DMS53 treated with DMSO at 0.1 percent for 48 hours (cell line): ENCODE data around the gene SEC11A.
A peak's percentile ranks its signal among the peaks of the same experiment; 100 is the strongest.
"Not testable (repeated sequence)": the region's sequence is repeated elsewhere in the genome, so short reads cannot be mapped to it uniquely, and the experiment has no call there.

Experiments used
- DNase-seq: peaks from one replicate; lab custom pipeline; 2025; ENCODE audit not compliant: unreplicated experiment; lab: John Stamatoyannopoulos, UW

Gene SEC11A

DNA sequence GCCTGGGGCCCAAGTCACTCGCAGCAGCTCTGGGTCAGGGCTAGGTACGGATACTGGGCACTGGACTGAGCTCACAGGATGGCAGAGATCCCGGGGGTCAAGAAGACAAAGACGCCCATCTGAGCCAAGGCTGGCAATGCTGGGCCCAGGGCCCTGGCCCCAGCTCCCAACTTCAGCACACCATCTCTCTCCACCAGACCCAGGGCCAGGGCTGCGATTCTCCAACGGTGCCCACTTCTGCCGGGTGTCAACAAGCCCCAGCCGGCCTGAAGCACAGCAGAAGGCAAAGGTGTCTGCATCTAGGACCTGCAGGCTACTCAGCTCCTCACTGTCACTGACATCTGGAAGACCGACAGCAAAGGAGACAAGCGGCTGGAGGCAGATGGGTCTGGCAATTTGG lies 70.4 kb downstream of the SEC11A start:
- no peak for DNase-seq

DNA sequence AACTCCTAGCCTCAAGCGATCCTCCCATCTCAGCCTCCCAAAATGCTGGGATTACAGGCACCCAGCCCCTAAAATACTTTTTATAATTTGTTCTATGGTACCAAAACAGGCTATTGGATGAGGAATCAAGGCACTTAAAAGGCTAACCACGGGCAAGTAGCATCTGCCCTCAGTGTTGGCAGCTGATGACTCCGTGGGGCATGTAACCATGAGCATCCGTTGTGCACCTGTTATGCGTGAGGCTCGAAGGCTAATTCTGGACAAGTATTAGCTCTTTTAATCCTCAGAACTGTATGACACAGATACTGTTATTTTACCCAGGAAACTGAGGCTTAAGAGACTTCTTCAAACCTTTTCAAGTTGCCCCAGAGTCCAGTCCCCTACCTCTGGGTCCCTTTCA lies 72.1 kb downstream of the SEC11A start:
- DNase-seq = no peak

DNA sequence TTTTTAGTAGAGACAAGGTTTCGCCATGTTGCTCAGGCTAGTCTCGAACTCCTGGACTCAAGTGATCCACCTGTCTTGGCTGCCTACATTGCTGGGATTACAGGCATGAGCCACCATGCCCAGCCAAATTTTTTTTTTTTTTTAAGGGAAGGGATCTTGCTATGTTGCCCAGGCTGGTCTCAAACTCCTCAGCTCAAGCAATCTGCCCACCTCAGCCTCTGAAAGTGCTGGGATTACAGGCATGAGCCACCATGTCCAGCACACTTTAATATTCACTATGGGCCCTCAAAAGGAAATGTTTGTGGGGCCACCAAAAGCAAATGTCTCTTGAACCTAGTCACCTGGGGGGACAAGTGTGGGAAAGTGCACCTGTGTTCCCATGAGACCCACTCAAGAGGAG lies 73.3 kb downstream of the SEC11A start:
- not testable (repeated sequence) for DNase-seq

DNA sequence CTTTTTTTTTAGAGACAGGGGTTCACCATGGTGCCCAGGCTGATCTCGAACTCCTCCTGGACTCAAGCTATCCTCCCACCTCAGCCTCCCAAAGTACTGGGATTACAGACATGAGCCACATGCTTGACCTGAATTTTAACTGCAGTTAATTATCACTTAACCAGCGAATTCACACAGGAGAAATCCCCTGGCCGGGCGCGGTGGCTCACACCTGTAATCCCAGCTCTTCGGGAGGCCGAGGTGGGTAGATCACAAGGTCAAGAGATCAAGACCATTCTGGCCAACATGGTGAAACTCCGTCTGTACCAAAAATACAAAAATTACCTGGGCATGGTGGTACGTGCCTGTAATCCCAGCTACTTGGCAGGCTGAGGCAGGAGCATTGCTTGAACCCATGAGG lies 74.1 kb downstream of the SEC11A start:
- not testable (repeated sequence) for DNase-seq

DNA sequence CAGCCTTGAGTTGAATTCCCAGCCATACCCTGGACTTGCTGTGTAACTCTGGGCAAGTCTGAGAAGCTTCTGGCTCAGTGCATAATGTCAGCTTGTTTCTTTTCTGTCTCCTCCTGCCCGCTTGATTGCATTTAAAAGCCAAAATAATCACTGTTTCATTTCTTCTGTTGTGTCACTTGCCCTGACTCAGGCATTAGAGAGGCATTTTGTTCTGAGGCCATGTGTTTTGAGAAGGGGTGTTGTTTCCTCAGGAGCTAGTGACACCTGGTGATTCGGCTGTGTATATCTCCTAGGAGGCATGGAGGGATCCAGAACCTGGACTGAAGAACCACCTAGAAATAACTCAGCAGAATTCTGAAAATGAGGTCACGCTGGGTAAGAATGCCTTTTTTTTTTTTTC lies 77.8 kb downstream of the SEC11A start:
- DNase-seq = peak; percentile 8

DNA sequence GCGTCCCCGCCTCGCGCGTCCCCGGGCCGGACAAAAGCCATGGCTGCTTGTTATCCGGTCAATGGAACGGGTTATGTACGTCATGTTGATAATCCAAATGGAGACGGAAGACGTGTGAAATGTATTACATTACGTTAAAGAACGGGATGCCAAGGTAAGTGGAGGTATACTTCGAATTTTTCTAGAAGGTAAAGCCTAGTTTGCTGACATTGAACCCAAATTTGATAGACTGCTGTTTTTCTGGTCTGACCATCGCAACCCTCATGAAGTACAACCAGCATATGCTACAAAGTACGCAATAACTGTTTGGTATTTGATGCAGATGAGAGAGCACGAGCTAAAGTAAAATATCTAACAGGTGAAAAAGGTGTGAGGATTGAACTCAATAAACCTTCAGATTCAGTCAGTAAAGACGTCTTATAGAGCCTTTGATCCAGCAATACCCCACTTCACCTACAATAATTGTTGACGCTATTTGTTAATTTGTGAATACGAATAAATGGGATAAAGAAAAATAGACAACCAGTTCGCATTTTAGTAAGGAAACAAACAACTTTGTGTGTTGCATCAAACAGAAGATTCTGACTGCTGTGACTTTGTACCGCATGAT lies 81.6 kb downstream of the SEC11A start:
- no peak for DNase-seq

DNA sequence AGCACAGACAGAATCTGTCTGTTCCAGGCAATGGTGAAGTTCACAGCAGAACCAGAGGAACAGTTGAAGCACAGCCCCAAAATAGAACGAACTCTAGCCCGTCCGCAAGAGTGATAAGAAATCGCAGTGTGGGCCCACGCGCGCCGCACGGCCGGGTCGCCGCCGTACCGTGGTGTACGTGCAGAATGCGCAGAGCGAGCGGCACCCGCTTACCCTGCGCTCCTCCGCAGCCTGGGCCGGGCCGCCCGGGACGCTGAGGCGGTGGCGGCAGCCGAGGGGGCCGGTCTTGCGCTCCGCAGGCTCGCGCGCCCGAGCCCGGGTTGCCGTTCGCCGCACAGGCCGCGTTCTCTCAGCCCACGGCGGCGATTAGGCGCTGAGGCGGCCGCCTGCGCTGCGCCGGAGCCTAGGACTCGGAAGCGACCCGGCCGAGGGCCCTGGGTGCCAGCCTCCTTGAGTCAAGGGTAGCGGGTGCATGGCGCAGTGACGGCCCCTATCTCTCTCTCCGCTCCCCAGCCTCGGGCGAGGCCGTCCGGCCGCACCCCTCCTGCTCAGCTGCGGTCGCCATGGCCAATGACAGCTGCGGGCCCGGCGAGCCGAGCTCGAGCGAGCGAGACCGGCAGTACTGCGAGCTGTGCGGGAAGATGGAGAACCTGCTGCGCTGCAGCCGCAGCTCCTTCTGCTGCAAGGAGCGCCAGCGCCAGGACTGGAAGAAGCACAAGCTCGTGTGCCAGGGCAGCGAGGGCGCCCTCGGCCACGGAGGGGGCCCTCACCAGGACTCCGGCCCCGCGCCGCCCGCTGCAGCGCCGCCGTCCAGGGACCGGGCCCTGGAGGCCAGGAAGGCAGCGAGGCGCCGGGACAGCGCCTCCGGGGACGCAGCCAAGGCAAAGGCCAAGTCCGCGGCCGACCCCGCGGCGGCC lies 82.4 kb downstream of the SEC11A start:
- DNase-seq = peak; percentile 12

DNA sequence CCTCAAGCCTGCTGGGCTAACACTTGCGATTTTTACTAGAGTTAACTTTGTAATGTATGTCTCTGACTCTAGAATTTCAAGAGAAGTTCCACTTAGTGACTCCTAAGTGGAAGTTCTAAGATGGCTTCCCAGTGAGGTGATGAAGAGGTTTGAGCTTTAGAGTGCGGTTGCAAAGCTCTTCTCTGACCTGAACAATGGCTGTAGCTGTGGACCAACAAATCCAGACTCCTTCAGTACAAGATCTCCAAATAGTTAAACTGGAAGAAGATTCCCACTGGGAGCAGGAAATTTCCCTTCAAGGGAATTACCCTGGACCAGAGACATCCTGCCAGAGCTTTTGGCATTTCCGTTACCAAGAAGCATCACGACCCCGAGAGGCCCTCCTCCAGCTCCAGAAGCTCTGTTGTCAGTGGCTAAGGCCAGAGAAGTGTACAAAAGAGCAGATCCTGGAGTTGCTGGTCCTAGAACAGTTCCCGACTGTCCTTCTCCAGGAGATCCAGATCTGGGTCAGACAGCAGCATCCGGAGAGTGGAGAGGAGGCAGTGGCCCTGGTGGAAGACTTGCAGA lies 84.2 kb downstream of the SEC11A start:
- DNase-seq = peak; percentile 36

DNA sequence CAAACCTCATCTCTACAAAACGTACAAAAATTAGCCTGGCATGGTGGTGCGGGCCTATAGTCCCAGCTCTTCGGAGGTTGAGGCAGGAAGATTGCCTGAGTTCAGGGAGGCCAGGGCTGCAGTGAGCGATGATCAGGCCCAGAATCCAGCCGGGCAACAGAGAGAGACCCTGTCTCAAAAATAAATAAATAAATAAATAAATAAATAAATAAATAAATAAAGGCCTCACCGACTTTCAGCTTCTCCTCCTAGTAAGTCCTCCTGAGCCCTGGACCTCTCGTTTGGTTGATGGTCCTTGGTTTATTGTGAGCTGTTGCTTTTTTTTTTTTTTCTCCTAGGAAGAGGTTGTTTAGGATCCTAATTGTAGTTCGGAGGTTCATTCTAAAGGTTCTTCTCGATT lies 86.9 kb downstream of the SEC11A start:
- DNase-seq = no peak

DNA sequence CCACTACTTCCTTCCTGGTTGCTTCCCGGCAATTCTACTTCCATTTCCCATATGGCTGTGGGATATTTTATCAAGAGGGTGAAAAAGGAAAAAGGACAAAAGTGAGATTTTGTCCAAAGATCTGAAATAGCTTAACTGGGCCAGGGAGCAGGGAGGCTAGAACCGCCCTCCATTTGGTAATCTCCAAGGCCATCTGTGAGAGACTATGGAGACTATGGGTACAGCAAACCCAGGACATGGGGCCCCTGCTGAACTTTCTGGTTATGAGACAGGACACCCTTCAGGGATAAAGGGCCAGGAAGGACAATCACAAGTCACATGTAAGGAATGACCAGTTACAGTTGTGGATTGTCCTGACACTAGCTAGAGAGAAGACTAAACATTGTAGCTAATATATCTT lies 90.8 kb downstream of the SEC11A start:
- DNase-seq = no peak

DNA sequence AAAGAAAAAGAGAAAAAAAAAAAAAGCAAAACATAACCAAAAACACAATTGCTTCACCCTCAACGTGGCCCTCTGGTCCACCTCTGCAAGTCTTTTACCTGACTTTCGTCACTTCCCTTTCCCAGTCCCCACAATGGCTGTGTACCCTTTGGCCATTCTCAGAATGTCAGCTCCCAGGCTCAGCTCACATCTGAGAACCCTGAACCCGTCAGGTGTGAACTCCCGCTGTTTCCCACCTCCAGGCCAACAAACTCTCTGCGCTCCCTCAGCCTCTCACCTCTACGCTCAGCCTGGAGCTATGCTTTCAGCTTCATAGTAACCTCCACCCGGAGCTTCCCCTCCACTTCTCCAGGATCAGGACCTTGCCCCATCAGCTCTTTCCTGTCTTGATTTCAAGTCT lies 91.6 kb downstream of the SEC11A start:
- no peak for DNase-seq

DNA sequence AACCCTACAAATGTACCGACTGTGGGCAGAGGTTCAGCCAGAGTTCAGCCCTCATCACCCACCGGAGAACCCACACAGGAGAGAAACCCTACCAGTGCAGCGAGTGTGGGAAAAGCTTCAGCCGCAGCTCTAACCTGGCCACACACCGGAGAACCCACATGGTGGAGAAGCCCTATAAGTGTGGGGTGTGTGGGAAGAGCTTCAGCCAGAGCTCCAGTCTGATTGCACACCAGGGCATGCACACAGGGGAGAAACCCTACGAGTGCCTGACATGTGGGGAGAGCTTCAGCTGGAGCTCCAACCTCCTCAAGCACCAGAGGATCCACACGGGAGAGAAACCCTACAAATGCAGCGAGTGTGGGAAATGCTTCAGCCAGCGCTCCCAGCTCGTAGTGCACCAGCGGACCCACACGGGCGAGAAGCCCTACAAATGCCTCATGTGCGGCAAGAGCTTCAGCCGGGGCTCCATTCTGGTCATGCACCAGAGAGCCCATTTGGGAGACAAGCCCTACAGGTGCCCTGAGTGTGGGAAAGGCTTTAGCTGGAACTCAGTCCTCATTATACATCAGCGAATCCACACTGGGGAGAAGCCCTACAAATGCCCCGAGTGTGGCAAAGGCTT lies 94.5 kb downstream of the SEC11A start:
- no peak for DNase-seq

DNA sequence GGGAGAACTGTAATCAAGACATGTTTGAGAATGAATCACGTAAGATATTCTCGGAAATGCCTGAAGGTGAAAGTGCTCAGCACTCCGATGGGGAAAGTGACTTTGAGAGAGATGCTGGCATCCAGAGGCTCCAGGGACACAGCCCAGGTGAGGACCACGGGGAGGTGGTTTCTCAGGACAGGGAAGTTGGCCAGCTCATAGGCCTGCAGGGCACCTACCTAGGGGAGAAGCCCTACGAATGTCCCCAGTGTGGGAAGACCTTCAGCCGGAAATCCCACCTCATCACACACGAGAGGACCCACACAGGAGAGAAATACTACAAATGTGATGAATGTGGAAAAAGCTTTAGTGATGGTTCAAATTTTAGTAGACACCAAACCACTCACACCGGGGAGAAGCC lies 95.3 kb downstream of the SEC11A start:
- no peak for DNase-seq
